Measurements from ENCODE around the gene PRAMEF5. TPM values are rescaled to one million over a fixed set of nuclear protein-coding genes. Genes with fewer than 3 reads are reported as not detected.
"Not testable (repeated sequence)": the region's sequence is repeated elsewhere in the genome, so short reads cannot be mapped to it uniquely, and the experiment has no call there.

Gene PRAMEF5
- total RNA-seq, 4 donors from 2014 or later, result not detected

DNA sequence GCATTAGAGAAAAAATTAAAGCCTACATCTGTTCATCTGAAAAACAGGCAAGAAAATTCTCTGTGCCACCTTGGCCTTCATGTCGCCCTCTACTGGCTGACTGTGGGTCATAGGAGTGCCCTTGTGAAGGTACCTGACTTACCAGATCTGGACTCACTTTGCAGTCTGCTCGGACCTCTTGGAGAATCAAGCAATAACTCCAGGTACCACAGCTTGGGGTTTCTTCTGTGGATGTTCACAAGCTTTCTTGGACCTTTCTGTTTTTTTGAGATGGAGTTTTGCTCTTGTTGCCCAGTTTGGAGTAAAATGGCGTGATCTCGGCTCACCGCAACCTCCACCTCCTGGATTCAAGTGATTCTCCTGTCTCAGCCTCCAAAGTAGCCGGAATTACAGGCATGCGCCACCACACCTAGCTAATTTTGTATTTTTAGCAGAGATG lies 25.6 kb upstream of the PRAMEF5 start:
- Histone ChIP-seq H3K4me3 (no peak overlapping the region), H3K36me3 (no peaks in the 10 kb centered on the region), H3K4me1 (no peaks in the 10 kb centered on the region), H3K27me3 (peaks cover 5% of the 10 kb centered on the region), H3K27ac (no peak overlapping the region), H3K9me3 (no peaks in the 10 kb centered on the region)
- in situ Hi-C loops (cut with MboI; ENCODE audit: low pct_ligation_motif_present in 1 of 4, low pct_unique_long_range_greater_than_20kb in 1 of 4, low sequenced_read_pairs in 3 of 4), result loop anchor here in 1 of 4 donors (25.0 kb wide), 1 partner anchor 966 kb away; no protein-coding TSS in a partner anchor
- intact Hi-C loops (cut with DNase I; ENCODE audit: low total_unique reads), result no loop called here
- DNase-seq, result peak; percentile 31
- TF ChIP-seq, protein P1, sequence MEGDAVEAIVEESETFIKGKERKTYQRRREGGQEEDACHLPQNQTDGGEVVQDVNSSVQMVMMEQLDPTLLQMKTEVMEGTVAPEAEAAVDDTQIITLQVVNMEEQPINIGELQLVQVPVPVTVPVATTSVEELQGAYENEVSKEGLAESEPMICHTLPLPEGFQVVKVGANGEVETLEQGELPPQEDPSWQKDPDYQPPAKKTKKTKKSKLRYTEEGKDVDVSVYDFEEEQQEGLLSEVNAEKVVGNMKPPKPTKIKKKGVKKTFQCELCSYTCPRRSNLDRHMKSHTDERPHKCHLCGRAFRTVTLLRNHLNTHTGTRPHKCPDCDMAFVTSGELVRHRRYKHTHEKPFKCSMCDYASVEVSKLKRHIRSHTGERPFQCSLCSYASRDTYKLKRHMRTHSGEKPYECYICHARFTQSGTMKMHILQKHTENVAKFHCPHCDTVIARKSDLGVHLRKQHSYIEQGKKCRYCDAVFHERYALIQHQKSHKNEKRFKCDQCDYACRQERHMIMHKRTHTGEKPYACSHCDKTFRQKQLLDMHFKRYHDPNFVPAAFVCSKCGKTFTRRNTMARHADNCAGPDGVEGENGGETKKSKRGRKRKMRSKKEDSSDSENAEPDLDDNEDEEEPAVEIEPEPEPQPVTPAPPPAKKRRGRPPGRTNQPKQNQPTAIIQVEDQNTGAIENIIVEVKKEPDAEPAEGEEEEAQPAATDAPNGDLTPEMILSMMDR (IDR thresholded peaks at IDR 0.05), result peak in 3 of 5 experiments; percentile 7 to 41 (median 22)
- no peak for TF ChIP-seq POLR2A (IDR thresholded peaks at IDR 0.05)
- 73% methylated on average over 7 of the region's 7 CpGs; no CpG with 5 or more reads in 1 of the 2 donors for WGBS, 2 donors (ENCODE audit: low coverage in 1 of 2)

- H3K27me3 ChIP-seq; H3K36me3 ChIP-seq; DNase-seq; H3K27ac ChIP-seq; H3K9me3 ChIP-seq; H3K4me1 ChIP-seq; intact Hi-C loops (cut with DNase I; ENCODE audit: low total_unique reads); H3K4me3 ChIP-seq: not testable (repeated sequence)
- in situ Hi-C loops (cut with MboI; ENCODE audit: low pct_ligation_motif_present in 1 of 4, low pct_unique_long_range_greater_than_20kb in 1 of 4, low sequenced_read_pairs in 3 of 4), result loop anchor here in 1 of 4 donors (25.0 kb wide), 1 partner anchor 968 kb away; no protein-coding TSS in a partner anchor
- 79 to 100% methylated on average over 1 to 5 of the region's 5 CpGs for WGBS, 2 donors (ENCODE audit: low coverage in 1 of 2)
These were observed 23.9 kb upstream of the PRAMEF5 start for GRCh38 chr1:13230096-13230495.

DNA sequence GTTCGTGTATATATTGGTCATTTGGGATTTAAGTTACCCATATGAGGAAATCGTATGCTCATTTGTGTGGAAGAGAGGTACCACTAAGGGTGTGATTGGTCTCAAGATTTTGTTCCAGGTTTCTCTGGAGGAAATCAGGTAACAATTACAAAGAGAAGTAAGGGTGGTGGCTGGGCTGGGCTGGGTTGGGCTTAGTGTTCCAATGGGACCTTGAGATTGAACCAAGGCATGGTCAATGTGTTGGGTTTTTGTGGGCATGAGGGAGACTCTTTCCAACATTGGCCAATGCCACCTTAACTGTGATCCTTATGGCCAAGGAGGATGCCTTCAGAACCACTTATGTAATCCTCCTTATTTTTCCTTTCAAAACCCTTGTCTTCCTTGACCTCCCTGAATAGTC lies 23.4 kb upstream of the PRAMEF5 start:
- intact Hi-C loops (cut with DNase I; ENCODE audit: low total_unique reads), result not testable (repeated sequence)
- 66 to 80% methylated on average over 2 of the region's 2 CpGs for WGBS, 2 donors (ENCODE audit: low coverage in 1 of 2)

DNA sequence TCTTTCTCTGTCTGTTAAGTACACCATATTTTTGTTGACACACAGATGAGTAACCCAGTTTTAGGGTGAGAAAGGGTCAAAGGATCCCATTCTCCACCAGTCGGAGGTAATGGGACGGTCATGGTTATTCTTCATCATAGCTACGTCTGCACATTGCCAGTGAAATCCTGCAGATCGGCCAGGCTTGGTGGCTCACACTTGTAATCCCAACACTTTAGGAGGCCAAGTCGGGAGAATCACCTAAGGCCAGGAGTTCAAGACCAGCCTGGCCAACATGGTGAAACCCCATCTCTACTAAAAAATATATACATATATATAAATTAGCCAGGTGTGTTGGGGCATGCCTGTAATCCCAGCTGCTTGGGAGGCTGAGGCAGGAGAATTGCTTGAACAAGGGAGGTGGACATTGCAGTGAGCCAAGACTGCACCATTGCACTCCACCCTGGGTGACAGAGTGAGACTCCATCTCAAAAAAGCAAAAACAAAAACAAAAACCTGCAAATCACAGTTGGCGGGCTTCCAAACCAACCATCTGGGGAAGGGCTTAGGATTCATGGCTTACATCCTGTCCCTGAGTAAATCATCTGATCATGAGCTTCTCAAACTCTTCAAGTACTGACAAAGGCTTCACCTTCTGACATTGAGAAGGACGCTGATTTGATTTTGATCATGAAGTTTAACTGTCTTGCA lies 22.8 kb upstream of the PRAMEF5 start:
- H3K36me3 ChIP-seq; DNase-seq; intact Hi-C loops (cut with DNase I; ENCODE audit: low total_unique reads); H3K4me3 ChIP-seq; H3K4me1 ChIP-seq; H3K27me3 ChIP-seq; H3K27ac ChIP-seq; H3K9me3 ChIP-seq: not testable (repeated sequence)
- in situ Hi-C loops (cut with MboI; ENCODE audit: low pct_ligation_motif_present in 1 of 4, low pct_unique_long_range_greater_than_20kb in 1 of 4, low sequenced_read_pairs in 3 of 4), result loop anchor here in 1 of 4 donors (25.0 kb wide), 1 partner anchor 969 kb away; no protein-coding TSS in a partner anchor
- 77 to 85% methylated on average over 6 to 7 of the region's 7 CpGs for WGBS, 2 donors (ENCODE audit: low coverage in 1 of 2)

More for the DNA sequence above, 23.4 kb upstream of the PRAMEF5 start:
- H3K27me3 ChIP-seq, H3K36me3 ChIP-seq, H3K27ac ChIP-seq, H3K9me3 ChIP-seq, DNase-seq, H3K4me1 ChIP-seq, H3K4me3 ChIP-seq: not testable (repeated sequence)
- in situ Hi-C loops (cut with MboI; ENCODE audit: low pct_ligation_motif_present in 1 of 4, low pct_unique_long_range_greater_than_20kb in 1 of 4, low sequenced_read_pairs in 3 of 4), result loop anchor here in 1 of 4 donors (25.0 kb wide), 1 partner anchor 968 kb away; no protein-coding TSS in a partner anchor

GRCh38 chr1:13232056-13232455 lies 21.9 kb upstream of the PRAMEF5 start:
- 71 to 86% methylated on average over 2 of the region's 2 CpGs for WGBS, 2 donors (ENCODE audit: low coverage in 1 of 2)
- DNase-seq; H3K9me3 ChIP-seq; H3K27ac ChIP-seq; H3K4me3 ChIP-seq; intact Hi-C loops (cut with DNase I; ENCODE audit: low total_unique reads); H3K27me3 ChIP-seq; H3K4me1 ChIP-seq; H3K36me3 ChIP-seq: not testable (repeated sequence)
- in situ Hi-C loops (cut with MboI; ENCODE audit: low pct_ligation_motif_present in 1 of 4, low pct_unique_long_range_greater_than_20kb in 1 of 4, low sequenced_read_pairs in 3 of 4), result loop anchor here in 1 of 4 donors (25.0 kb wide), 1 partner anchor 970 kb away; no protein-coding TSS in a partner anchor

GRCh38 chr1:13234057-13234456 lies 19.9 kb upstream of the PRAMEF5 start:
- in situ Hi-C loops (cut with MboI; ENCODE audit: low pct_ligation_motif_present in 1 of 4, low pct_unique_long_range_greater_than_20kb in 1 of 4, low sequenced_read_pairs in 3 of 4), result loop anchor here in 1 of 4 donors (25.0 kb wide), 1 partner anchor 972 kb away; no protein-coding TSS in a partner anchor

DNA sequence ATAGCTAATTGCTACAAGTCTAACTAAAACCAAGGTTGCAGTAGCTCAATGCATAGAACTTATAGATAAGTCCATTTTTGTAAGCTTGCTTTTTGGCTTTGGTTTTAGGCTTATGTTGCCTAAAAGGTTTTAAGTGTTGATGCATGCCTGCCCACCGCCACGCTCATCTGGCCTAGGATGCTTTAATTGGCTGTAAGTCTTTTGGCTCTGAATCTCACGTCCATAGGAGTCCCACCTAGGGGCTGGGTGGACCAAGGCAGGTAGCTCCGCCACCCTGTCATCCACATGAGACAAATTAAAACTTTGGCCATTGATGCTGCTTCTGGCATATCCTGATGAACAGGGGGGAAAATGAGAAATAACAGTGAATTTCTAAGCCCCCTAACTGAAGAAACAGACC lies 16.4 kb upstream of the PRAMEF5 start:
- 66% methylated on average over 4 of the region's 4 CpGs; no CpG with 5 or more reads in 1 of the 2 donors for WGBS, 2 donors (ENCODE audit: low coverage in 1 of 2)
- intact Hi-C loops (cut with DNase I; ENCODE audit: low total_unique reads); DNase-seq: not testable (repeated sequence)

More at GRCh38 chr1:13234057-13234456, 19.9 kb upstream of the PRAMEF5 start:
- H3K36me3 ChIP-seq; intact Hi-C loops (cut with DNase I; ENCODE audit: low total_unique reads); H3K9me3 ChIP-seq; DNase-seq; H3K27me3 ChIP-seq; H3K4me3 ChIP-seq; H3K4me1 ChIP-seq; H3K27ac ChIP-seq: not testable (repeated sequence)
- 58 to 60% methylated on average over 1 of the region's 1 CpG for WGBS, 2 donors (ENCODE audit: low coverage in 1 of 2)

DNA sequence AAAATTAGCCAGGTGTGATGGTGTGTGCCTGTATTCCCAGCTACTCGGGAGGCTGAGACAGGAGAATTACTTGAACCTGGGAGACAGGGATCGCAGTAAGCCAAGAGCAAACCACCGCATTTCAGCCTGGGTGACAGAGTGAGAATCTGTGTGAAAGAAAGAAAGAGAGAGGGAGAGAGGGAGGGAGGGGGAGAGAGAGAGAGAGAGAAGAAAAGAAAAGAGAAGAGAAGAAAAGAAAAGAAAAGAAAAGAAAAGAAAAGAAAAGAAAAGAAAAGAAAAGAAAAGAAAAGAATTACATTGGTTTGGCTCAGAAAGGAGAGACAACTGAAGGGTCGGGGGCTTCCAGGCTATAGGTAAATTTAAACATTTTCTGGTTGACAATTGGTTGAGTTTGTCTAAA lies 14.4 kb upstream of the PRAMEF5 start:
- H3K36me3 ChIP-seq; H3K9me3 ChIP-seq; H3K27ac ChIP-seq; H3K27me3 ChIP-seq; DNase-seq; intact Hi-C loops (cut with DNase I; ENCODE audit: low total_unique reads); H3K4me1 ChIP-seq; H3K4me3 ChIP-seq: not testable (repeated sequence)
- in situ Hi-C loops (cut with MboI; ENCODE audit: low pct_ligation_motif_present in 1 of 4, low pct_unique_long_range_greater_than_20kb in 1 of 4, low sequenced_read_pairs in 3 of 4), result loop anchor here in 1 of 4 donors (25.0 kb wide), 1 partner anchor 977 kb away; no protein-coding TSS in a partner anchor
- WGBS, 2 donors (ENCODE audit: low coverage in 1 of 2), result 80 to 87% methylated on average over 1 to 4 of the region's 4 CpGs

More for the DNA sequence above, 16.4 kb upstream of the PRAMEF5 start:
- H3K4me3 ChIP-seq, H3K36me3 ChIP-seq, H3K4me1 ChIP-seq, H3K27ac ChIP-seq, H3K27me3 ChIP-seq, H3K9me3 ChIP-seq: not testable (repeated sequence)
- in situ Hi-C loops (cut with MboI; ENCODE audit: low pct_ligation_motif_present in 1 of 4, low pct_unique_long_range_greater_than_20kb in 1 of 4, low sequenced_read_pairs in 3 of 4), result loop anchor here in 1 of 4 donors (25.0 kb wide), 1 partner anchor 975 kb away; no protein-coding TSS in a partner anchor

DNA sequence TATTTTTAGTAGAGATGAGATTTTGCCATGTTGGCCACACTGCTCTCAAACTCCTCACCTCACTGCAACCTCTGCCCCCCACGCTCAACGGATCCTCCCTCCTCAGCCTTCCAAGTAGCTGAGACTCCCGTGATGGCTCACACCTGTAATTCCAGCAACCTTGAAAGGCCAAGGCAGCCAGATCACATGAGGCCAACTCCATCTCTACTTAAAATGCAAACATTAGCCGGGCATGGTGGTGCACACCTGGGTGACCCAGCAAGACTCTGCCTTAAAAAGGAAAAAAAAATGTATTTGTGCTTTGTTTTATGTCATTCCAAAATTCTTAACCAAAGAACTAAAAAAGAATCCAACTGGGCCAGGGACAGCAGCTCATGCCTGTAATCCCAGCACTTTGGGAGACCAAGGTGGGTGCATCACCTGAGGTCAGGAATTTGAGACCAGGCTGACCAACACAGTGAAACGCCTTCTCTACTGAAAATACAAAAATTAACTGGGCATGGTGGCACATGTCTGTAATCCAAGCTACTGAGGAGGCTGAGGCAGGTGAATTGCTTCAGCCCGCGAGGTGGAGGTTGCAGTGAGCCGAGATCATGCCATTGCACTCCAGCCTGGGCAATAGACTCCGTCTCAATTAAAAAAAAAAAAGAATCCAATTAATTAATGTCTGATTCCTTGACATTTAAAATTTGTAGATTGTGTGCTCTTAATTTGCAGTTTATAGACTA lies 10.3 kb upstream of the PRAMEF5 start:
- H3K36me3 ChIP-seq; H3K4me3 ChIP-seq; H3K27ac ChIP-seq; intact Hi-C loops (cut with DNase I; ENCODE audit: low total_unique reads); H3K9me3 ChIP-seq; DNase-seq; H3K27me3 ChIP-seq; H3K4me1 ChIP-seq: not testable (repeated sequence)
- 70 to 84% methylated on average over 8 to 9 of the region's 9 CpGs for WGBS, 2 donors (ENCODE audit: low coverage in 1 of 2)
- in situ Hi-C loops (cut with MboI; ENCODE audit: low pct_ligation_motif_present in 1 of 4, low pct_unique_long_range_greater_than_20kb in 1 of 4, low sequenced_read_pairs in 3 of 4), result loop anchor here in 1 of 4 donors (25.0 kb wide), 1 partner anchor 981 kb away; no protein-coding TSS in a partner anchor

Measured in transverse colon (tissue), 4 donors.